ENCODE data around the gene GCK. TPM values are rescaled to one million over a fixed set of nuclear protein-coding genes. Genes with fewer than 3 reads are reported as not detected.

Gene GCK
- total and polyA plus RNA-seq, 3 donors from 2014 or later = 0.90 to 1.2 (median 0.94) TPM

DNA sequence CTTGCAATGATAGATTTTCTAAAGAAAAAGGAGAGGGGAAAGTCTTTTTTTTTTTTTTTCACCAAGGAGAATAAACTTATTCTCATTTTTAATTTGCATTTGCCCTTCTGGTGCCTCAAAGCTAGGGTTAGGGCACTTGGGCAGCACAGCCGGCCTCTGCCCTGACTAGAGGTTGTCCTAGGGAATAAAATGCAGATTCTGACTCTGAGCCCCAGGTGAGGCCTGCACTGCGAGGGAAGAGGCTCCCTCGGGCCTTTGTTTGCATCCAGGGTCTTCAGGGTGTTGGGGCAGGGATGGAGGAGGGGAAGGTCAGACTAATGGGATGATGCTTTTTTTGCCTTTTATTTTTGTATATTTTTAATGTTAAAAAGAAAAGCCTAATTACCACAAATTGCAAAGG lies 55.9 kb downstream of the GCK start:
- no peak overlapping the region for H3K4me3 ChIP-seq

DNA sequence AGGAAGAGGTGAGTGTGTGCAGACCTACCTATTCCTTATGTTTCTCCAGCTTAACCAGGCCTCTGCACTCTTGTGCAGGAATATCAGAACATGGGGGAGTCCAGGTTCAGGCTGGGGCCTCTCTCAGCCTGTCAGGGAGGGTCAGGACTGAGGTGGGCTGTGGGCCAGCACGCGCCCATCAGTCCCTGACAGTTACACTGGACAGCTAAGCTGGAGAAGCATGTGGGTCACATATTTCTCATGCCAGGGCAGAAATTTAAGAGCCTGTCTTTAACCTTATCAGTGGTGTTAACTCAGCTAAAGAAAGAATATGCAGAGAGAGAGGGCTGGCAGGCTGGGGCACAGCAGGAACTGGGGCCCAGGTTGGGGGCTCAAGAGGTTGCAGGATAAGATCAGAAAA lies 57.2 kb downstream of the GCK start:
- DNase-seq = no peak
- H3K9me3 ChIP-seq = no peaks in the 10 kb centered on the region
- H3K27ac ChIP-seq = no peak overlapping the region
- 61 to 66% methylated on average over 2 of the region's 2 CpGs for WGBS, 2 donors
- TF ChIP-seq, protein P1, sequence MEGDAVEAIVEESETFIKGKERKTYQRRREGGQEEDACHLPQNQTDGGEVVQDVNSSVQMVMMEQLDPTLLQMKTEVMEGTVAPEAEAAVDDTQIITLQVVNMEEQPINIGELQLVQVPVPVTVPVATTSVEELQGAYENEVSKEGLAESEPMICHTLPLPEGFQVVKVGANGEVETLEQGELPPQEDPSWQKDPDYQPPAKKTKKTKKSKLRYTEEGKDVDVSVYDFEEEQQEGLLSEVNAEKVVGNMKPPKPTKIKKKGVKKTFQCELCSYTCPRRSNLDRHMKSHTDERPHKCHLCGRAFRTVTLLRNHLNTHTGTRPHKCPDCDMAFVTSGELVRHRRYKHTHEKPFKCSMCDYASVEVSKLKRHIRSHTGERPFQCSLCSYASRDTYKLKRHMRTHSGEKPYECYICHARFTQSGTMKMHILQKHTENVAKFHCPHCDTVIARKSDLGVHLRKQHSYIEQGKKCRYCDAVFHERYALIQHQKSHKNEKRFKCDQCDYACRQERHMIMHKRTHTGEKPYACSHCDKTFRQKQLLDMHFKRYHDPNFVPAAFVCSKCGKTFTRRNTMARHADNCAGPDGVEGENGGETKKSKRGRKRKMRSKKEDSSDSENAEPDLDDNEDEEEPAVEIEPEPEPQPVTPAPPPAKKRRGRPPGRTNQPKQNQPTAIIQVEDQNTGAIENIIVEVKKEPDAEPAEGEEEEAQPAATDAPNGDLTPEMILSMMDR (IDR thresholded peaks at IDR 0.05) = no peak
- TF ChIP-seq POLR2A (IDR thresholded peaks at IDR 0.05) = no peak
- intact Hi-C loops (cut with DNase I; ENCODE audit: low total_unique reads) = no loop called here
- H3K4me1 ChIP-seq = peaks cover 12% of the 10 kb centered on the region
- H3K36me3 ChIP-seq (ENCODE audit: low read depth, missing control alignments) = no peaks in the 10 kb centered on the region
- no peak overlapping the region for H3K4me3 ChIP-seq
- no peaks in the 10 kb centered on the region for H3K27me3 ChIP-seq

More for the DNA sequence above, 55.9 kb downstream of the GCK start:
- 83 to 92% methylated on average over 3 of the region's 3 CpGs for WGBS, 2 donors
- no peaks in the 10 kb centered on the region for H3K9me3 ChIP-seq
- intact Hi-C loops (cut with DNase I; ENCODE audit: low total_unique reads) = no loop called here
- no peak overlapping the region for H3K27ac ChIP-seq
- peaks cover 12% of the 10 kb centered on the region for H3K4me1 ChIP-seq
- no peak for DNase-seq
- no peaks in the 10 kb centered on the region for H3K27me3 ChIP-seq
- TF ChIP-seq, protein P1 (IDR thresholded peaks at IDR 0.05) = no peak
- TF ChIP-seq POLR2A (IDR thresholded peaks at IDR 0.05) = no peak
- H3K36me3 ChIP-seq (ENCODE audit: low read depth, missing control alignments) = no peaks in the 10 kb centered on the region

DNA sequence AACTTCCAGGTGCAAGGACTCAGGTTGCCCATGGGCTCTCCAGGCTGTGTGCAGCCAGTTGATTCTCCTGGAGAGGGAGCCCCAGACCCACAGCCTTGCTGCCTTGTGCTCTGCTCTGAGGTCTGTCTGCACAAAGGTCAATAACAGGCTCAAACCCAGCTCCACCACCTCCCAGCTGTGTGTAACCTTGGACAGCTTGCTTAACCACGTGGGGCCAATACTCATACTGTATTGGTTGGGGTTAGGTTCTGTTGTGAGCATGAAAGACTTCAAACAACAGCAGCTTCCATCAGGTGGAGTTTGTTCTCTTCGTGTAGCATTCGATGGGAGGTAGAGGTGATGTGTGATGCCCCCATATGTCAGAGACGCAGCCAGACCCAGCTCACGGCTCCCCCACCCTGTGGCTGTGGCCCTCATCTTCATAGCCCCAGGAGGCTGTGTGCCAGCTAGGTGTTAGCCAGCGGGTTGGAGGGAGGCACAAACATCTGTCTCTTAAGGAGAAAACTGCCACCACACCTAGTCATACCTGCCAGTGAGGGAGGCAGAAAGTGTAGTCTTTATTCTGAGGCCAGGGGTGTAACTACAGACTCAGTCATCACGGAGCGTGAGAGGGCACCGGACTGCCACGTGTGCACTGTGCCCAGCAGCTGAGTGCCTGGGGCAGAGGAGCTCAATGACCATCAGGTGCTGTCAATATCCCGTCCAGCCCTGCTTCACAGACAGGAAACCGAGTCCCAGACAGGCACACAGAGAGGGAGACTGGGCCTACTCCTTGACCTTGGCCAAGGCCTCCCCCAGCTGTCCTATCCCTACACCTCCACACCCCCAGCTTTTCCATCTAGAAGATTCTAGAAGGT lies 57.8 kb downstream of the GCK start:
- 70 to 82% methylated on average over 11 to 12 of the region's 12 CpGs for WGBS, 2 donors
- H3K27me3 ChIP-seq = no peaks in the 10 kb centered on the region
- no peak overlapping the region for H3K27ac ChIP-seq
- DNase-seq = no peak
- H3K4me3 ChIP-seq = no peak overlapping the region
- no peaks in the 10 kb centered on the region for H3K9me3 ChIP-seq
- no peaks in the 10 kb centered on the region for H3K36me3 ChIP-seq (ENCODE audit: low read depth, missing control alignments)
- intact Hi-C loops (cut with DNase I; ENCODE audit: low total_unique reads) = no loop called here
- TF ChIP-seq, protein P1 (IDR thresholded peaks at IDR 0.05) = no peak
- TF ChIP-seq POLR2A (IDR thresholded peaks at IDR 0.05) = no peak
- peaks cover 12% of the 10 kb centered on the region for H3K4me1 ChIP-seq

DNA sequence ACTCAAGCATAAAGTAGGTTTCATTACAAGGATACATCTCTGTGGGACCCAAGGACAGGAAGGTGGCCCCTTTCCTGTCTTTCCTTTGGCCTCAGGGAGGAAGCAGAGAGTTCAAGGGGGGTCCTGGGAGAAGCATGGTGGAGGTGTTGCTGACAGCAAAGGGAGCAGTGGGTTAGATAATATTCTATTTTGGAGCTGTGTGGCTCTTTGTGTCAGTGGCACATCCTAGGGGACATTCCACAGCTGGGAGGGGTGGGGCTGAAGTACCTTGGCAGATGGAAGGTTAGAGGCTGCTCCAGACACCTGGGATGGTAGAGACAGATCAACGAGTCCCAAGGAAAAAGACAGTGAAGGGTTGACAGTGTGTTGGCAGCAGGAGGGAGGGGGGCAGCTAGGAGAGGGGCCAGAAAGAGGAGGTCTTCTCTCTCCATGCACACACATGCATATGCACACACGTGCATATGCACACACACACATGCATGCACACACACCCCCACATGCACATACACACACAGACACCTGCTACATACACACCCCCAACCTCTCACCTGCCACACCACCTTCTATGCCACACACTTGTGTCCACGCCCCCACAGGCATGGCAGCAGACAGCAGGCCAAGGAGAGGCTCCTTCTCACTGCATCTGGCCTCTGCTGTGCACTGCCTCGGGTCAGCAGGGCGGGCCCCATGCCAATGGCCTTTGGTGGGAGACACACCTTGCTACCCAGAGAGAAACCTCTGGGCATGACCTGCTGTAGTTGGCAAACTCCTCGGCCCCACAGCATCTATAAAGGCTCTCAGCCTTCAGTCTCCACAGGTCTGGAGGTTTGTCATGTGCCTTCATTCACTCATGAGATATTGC lies 60.3 kb downstream of the GCK start:
- no peak for TF ChIP-seq POLR2A (IDR thresholded peaks at IDR 0.05)
- TF ChIP-seq, protein P1 (IDR thresholded peaks at IDR 0.05) = no peak
- H3K36me3 ChIP-seq (ENCODE audit: low read depth, missing control alignments) = no peaks in the 10 kb centered on the region
- no peak overlapping the region for H3K27ac ChIP-seq
- no peaks in the 10 kb centered on the region for H3K9me3 ChIP-seq
- peaks cover 12% of the 10 kb centered on the region for H3K4me1 ChIP-seq
- H3K4me3 ChIP-seq = no peak overlapping the region
- intact Hi-C loops (cut with DNase I; ENCODE audit: low total_unique reads) = no loop called here
- H3K27me3 ChIP-seq = no peaks in the 10 kb centered on the region
- 71 to 88% methylated on average over 6 of the region's 6 CpGs for WGBS, 2 donors
- no peak for DNase-seq
